Measurements from ENCODE around the gene SORCS3. TPM values are rescaled to one million over a fixed set of nuclear protein-coding genes. Genes with fewer than 3 reads are reported as not detected.

SORCS3 gene
- total RNA-seq, 1 experiment from 2014 or later, result not detected

DNA sequence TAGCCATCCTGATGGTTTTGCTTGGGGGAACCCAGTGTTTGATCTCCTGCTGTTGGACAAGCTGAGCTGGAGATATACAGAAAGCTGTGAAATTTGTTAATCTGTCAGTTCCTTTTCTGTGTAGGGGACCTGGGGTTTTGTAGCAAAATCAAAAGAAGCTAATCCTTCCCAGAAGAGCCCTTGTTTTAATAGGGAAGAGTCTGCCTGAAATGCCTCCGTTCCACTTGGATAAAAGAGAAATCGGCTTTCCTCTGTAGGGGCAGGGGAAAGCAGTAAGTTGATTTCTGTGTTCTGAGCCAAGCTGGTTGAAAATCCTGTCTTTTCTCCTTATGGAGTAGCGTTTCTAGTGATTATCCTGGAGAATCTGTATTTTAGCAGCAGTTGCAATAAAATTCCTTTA is 472.6 kb downstream of the SORCS3 start:
- no peak for DNase-seq (ENCODE audit: low read depth, low spot score)
- no peak overlapping the region for H3K27ac ChIP-seq (ENCODE audit: low read length)
- CTCF ChIA-PET, result no interaction called here
- H3K4me3 ChIP-seq (ENCODE audit: low read depth in 2 of 2, low read length in 2 of 2), result no peak overlapping the region
- intact Hi-C loops (cut with micrococcal nuclease; ENCODE audit: unreplicated experiment) (no loop called here), in situ Hi-C loops (cut with HindIII; ENCODE audit: low pct_unique_long_range_greater_than_20kb, low sequenced_read_pairs) (no loop called here)
- POLR2A ChIA-PET, result no interaction called here
- no TSS peak for BruUV-seq (replicated peaks)
- TF ChIP-seq, protein P1, sequence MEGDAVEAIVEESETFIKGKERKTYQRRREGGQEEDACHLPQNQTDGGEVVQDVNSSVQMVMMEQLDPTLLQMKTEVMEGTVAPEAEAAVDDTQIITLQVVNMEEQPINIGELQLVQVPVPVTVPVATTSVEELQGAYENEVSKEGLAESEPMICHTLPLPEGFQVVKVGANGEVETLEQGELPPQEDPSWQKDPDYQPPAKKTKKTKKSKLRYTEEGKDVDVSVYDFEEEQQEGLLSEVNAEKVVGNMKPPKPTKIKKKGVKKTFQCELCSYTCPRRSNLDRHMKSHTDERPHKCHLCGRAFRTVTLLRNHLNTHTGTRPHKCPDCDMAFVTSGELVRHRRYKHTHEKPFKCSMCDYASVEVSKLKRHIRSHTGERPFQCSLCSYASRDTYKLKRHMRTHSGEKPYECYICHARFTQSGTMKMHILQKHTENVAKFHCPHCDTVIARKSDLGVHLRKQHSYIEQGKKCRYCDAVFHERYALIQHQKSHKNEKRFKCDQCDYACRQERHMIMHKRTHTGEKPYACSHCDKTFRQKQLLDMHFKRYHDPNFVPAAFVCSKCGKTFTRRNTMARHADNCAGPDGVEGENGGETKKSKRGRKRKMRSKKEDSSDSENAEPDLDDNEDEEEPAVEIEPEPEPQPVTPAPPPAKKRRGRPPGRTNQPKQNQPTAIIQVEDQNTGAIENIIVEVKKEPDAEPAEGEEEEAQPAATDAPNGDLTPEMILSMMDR (IDR thresholded peaks at IDR 0.05), result no peak
- TF ChIP-seq, protein P2, sequence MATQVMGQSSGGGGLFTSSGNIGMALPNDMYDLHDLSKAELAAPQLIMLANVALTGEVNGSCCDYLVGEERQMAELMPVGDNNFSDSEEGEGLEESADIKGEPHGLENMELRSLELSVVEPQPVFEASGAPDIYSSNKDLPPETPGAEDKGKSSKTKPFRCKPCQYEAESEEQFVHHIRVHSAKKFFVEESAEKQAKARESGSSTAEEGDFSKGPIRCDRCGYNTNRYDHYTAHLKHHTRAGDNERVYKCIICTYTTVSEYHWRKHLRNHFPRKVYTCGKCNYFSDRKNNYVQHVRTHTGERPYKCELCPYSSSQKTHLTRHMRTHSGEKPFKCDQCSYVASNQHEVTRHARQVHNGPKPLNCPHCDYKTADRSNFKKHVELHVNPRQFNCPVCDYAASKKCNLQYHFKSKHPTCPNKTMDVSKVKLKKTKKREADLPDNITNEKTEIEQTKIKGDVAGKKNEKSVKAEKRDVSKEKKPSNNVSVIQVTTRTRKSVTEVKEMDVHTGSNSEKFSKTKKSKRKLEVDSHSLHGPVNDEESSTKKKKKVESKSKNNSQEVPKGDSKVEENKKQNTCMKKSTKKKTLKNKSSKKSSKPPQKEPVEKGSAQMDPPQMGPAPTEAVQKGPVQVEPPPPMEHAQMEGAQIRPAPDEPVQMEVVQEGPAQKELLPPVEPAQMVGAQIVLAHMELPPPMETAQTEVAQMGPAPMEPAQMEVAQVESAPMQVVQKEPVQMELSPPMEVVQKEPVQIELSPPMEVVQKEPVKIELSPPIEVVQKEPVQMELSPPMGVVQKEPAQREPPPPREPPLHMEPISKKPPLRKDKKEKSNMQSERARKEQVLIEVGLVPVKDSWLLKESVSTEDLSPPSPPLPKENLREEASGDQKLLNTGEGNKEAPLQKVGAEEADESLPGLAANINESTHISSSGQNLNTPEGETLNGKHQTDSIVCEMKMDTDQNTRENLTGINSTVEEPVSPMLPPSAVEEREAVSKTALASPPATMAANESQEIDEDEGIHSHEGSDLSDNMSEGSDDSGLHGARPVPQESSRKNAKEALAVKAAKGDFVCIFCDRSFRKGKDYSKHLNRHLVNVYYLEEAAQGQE (IDR thresholded peaks at IDR 0.05; ENCODE audit: insufficient read depth in 1 of 2, low read depth in 2 of 2, low read length in 1 of 2), result no peak
- TF ChIP-seq TCF7L2 (IDR thresholded peaks at IDR 0.05; ENCODE audit: low read depth, low read length) (no peak), POLR2AphosphoS5 (IDR thresholded peaks at IDR 0.05; ENCODE audit: low read depth, low read length) (no peak), SIN3A (IDR thresholded peaks at IDR 0.05; ENCODE audit: borderline replicate concordance, insufficient read depth, low read depth, low read length) (no peak)
- ATAC-seq, result no peak
- H3K27me3 ChIP-seq (ENCODE audit: control insufficient read depth, insufficient read depth, low read length), result no peaks in the 10 kb centered on the region
- no peaks in the 10 kb centered on the region for H3K36me3 ChIP-seq (ENCODE audit: control insufficient read depth, insufficient read depth, low read length)
- no peaks in the 10 kb centered on the region for H3K4me1 ChIP-seq (ENCODE audit: control insufficient read depth, insufficient read depth, low read length)
- H3K9me3 ChIP-seq (ENCODE audit: control insufficient read depth, insufficient read depth, low read depth, low read length), result no peaks in the 10 kb centered on the region

DNA sequence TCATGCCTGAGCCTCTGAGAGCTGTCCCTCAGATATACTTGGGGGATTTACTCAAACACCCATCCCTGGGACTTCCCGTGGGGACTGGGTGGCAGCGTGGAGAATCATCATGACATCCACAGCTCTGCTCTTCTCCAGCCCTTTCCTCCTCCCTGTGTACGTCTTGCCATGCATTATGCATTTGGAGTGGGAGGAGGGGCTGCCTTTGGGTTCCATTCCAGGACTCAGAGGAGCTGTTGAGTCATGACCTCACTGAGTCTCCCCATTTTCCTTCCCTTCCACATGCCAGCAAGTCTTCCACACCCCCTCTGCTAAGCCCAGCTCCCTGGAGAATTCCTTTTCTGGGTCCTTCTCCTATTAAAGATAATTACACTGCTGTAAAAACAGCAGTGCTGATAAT is 480.7 kb downstream of the SORCS3 start:
- intact Hi-C loops (cut with micrococcal nuclease; ENCODE audit: unreplicated experiment), result no loop called here
- H3K4me3 ChIP-seq (ENCODE audit: low read depth in 2 of 2, low read length in 2 of 2), result no peak overlapping the region
- no peaks in the 10 kb centered on the region for H3K9me3 ChIP-seq (ENCODE audit: control insufficient read depth, insufficient read depth, low read depth, low read length)
- H3K27ac ChIP-seq (ENCODE audit: low read length), result no peak overlapping the region
- H3K36me3 ChIP-seq (ENCODE audit: control insufficient read depth, insufficient read depth, low read length), result no peaks in the 10 kb centered on the region
- H3K4me1 ChIP-seq (ENCODE audit: control insufficient read depth, insufficient read depth, low read length), result no peaks in the 10 kb centered on the region
- ChIA-PET POLR2A (no interaction called here), CTCF (no interaction called here)
- BruUV-seq (replicated peaks), result no TSS peak
- H3K27me3 ChIP-seq (ENCODE audit: control insufficient read depth, insufficient read depth, low read length), result no peaks in the 10 kb centered on the region
- in situ Hi-C loops (cut with HindIII; ENCODE audit: low pct_unique_long_range_greater_than_20kb, low sequenced_read_pairs), result no loop called here
- TF ChIP-seq, protein P1 (IDR thresholded peaks at IDR 0.05), result no peak
- no peak for TF ChIP-seq POLR2AphosphoS5 (IDR thresholded peaks at IDR 0.05; ENCODE audit: low read depth, low read length)
- TF ChIP-seq TCF7L2 (IDR thresholded peaks at IDR 0.05; ENCODE audit: low read depth, low read length), result no peak
- no peak for TF ChIP-seq SIN3A (IDR thresholded peaks at IDR 0.05; ENCODE audit: borderline replicate concordance, insufficient read depth, low read depth, low read length)
- TF ChIP-seq, protein P2 (IDR thresholded peaks at IDR 0.05; ENCODE audit: insufficient read depth in 1 of 2, low read depth in 2 of 2, low read length in 1 of 2), result no peak
- DNase-seq (ENCODE audit: low read depth, low spot score) (no peak), ATAC-seq (no peak)
